ENCODE results near the gene ADAM12.

- TF ChIP-seq ZNF398 (tag by site-specific recombination; IDR thresholded peaks at IDR 0.05) (no peak), ZNF121 (tag by site-specific recombination; IDR thresholded peaks at IDR 0.05) (no peak), ZNF24 (tag by site-specific recombination; IDR thresholded peaks at IDR 0.05) (no peak), ZNF280D (tag by site-specific recombination; IDR thresholded peaks at IDR 0.05) (no peak)
Observed at GRCh38 chr10:126256864-126257263, 131.4 kb downstream of the ADAM12 start.
